ENCODE measurements around the gene ALDH3A1.
"Not testable (repeated sequence)": the region's sequence is repeated elsewhere in the genome, so short reads cannot be mapped to it uniquely, and the experiment has no call there.

The ALDH3A1 gene

GRCh38 chr17:19747829-19748806 is at the start of gene ALDH3A1:
ALDH3A1 (minus strand) TSS chr17:19748298; CDS start chr17:19745129, 3,169 bp downstream.
- in situ Hi-C loops (cut with MboI; ENCODE audit: low sequenced_read_pairs): no loop called here

DNA sequence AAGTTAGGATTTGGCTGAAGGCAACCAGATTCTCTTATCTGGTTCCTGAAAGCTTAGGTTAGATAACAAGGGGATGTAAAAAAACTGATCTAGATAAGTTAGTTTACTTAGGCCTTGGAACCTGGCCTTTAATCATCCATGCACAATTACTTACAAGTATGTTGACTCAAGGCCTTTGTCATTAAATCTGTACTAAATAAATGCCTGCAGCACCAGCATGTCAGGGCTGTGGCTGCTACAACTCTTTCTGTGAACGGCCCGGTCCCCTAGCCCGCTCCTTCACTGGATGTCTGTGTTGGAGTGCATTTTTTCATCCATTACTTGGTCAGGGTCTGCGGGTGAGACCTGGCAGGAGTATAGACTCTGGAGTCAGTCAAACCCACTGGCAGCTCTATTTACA is 48.4 kb upstream of the ALDH3A1 start:
- in situ Hi-C loops (cut with MboI; ENCODE audit: low sequenced_read_pairs): no loop called here

DNA sequence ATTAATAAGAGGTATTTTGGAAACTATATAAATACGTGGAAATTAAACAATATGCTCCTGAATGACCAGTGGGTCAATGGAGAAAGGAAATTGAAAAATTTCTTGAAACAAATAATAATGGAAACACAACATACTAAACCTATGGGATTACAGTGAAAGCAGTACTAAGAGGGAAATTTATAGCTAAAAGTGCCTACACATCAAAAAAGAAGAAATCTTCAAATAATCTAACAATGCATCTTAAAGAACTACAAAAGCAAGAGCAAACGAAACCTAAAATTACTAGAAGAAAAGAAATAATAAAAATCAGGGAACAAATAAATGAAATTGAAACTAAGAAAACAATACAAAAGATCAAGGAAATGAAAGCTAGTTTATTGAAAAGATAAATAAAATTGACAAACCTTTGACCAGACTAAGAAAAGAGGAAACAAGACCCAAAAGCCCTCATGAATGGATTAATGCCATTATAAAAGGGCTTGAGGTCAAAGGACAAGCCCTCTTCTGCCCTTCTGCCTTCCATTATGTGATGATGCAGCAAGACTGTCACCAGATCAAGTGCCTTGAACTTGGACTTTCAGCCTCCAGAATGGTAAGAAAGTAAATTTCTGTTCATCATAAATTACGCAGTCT is 43.9 kb upstream of the ALDH3A1 start:
- in situ Hi-C loops (cut with MboI; ENCODE audit: low sequenced_read_pairs): no loop called here

DNA sequence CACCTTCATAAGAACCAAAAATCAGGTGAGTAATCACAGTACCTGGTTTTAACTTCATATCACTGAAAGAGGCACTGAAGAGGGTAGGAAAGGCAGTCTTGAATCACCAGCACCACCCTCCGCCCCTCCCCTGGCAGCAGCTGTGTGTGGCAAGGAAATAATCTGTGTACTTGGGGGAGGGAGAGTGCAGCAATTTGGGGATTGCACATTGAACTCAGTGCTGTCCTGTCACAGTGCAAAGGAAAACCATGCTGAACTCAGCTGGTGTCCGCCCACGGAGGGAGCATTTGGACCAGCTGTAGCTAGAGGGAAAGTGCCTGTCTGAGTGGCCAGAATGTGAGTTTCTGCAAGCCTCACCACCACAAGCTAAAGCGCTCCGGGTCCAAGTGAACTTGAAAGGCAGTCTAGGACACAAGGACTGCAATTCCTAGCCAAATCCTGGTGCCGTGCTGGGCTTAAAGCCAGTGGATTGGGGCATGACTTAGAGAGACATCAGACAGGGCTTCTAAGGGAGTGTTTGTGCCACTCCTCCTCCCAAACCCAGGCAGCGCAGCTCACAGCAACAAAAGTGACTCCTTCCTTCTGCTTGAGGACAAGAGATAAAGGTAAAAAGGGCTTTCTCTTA is 39.7 kb upstream of the ALDH3A1 start:
- in situ Hi-C loops (cut with MboI; ENCODE audit: low sequenced_read_pairs): no loop called here

- in situ Hi-C loops (cut with MboI; ENCODE audit: low sequenced_read_pairs): no loop called here
These were observed 37.8 kb upstream of the ALDH3A1 start for GRCh38 chr17:19785854-19786253.

GRCh38 chr17:19781488-19782458 is 33.7 kb upstream of the ALDH3A1 start:
- in situ Hi-C loops (cut with MboI; ENCODE audit: low sequenced_read_pairs): no loop called here

- in situ Hi-C loops (cut with MboI; ENCODE audit: low sequenced_read_pairs): no loop called here
These were observed 32.7 kb upstream of the ALDH3A1 start for GRCh38 chr17:19780846-19781245.

GRCh38 chr17:19773534-19773933 is 25.4 kb upstream of the ALDH3A1 start:
- in situ Hi-C loops (cut with MboI; ENCODE audit: low sequenced_read_pairs): no loop called here

GRCh38 chr17:19771971-19772630 is 24.0 kb upstream of the ALDH3A1 start:
- in situ Hi-C loops (cut with MboI; ENCODE audit: low sequenced_read_pairs): no loop called here

DNA sequence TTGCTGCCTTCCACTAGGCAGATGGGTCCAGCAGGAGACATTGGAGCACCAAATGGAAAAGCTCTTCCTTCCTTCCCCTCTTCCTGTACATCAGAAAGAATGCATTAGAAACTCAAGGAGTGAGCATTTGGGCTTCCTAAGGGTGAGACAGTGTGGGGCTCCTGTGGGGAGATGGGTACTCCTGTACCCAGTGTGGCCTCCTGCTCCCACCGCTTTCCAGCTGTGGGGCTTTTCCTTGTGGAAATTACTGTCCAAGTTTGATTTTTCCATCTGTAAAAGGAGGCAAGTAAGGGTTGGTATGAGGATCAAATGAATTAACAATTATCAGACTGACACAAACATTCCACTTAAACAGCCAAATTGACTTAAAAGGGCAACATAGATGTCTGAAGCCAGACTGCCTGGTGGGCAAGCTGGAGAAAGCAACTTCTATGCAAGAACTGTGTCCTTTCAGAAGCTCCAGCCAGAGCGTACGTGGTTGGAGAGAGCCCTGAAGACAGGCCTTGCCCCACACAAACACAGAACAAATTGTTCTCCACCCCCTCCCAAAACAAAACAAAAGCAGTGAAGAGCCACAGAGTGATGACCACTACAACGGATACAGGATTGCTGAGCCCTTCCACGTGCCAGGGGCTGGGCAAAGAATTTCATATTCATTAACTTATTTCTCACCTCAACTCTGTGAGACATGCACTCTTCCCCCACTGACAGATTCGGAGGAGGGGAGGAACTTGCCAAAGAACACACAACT is 23.1 kb upstream of the ALDH3A1 start:
- in situ Hi-C loops (cut with MboI; ENCODE audit: low sequenced_read_pairs): no loop called here

DNA sequence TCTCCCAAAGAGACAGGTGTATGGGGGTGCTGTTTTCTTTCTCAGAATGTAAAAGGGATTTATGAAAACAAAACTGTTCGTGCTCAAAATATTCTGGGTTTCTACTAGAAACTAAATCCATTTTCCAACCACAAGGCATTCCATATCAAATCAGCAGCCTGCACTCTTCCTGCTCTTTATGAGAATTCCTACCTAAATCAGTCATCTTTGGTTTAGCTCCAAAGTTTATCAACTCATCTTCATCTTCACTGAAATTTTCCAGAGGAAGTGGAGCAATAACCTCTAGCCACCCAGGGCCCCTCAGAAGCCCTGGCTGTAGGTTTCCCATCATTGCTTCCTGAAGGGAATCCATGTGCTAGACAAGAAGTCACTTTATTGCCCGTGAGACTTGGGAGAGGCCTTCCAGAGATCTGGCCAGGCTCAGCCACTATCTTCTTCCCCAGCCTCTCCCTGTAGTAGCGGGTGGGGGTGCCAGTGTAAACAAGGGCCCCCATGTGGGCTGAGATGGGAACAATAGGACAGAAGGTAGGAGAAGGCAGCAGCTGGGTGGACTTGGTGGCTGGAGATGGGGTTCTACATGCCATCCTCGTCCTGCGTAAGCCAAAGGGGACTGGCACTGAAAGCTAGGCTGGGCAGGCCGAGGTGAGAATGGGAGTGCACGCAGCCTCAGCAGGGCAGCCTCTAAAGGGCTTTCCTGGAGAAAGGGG is 22.0 kb upstream of the ALDH3A1 start:
- in situ Hi-C loops (cut with MboI; ENCODE audit: low sequenced_read_pairs): no loop called here

- in situ Hi-C loops (cut with MboI; ENCODE audit: low sequenced_read_pairs): no loop called here
These were observed 20.1 kb upstream of the ALDH3A1 start for GRCh38 chr17:19768046-19768782.

DNA sequence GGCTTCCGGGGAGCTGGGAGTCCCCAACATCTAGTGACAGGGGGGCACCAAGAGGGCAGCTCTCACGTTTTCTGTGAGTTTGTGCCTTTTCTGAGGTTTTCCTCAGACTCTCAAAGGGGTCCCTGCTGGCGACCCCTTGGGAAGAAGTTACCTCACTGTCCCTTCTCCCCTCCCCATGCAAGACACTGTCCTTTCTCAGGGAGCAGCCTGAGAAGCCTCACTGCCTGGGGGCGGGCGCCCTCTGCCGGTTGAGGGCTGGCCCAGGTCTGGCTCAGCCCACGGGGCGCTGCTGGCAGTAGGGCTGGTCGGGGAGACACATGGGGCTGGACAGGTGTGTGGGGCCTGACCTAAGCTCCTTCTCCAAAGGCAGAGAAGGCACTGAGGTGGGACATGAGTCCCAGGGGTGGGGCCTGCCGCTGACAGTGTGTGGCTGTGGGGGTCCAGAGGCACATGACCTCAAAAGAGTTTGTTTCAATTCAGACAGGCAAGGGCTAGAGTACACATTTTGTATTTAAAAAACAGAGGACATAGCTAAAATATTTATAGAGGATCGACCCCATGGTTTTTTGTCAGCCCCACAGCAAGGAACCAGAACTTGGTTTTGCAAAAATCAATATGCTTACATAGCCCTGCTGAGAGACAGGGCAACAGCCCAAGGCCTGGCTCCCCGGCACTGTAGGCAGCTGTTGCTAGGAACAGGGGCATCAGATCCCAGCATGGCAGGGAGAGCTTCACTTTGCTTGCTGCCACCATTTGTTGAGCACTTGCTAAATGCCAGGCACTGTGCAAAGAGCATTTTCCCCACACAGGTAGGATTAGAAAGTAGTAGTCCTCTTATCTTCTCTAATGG is 18.5 kb upstream of the ALDH3A1 start:
- in situ Hi-C loops (cut with MboI; ENCODE audit: low sequenced_read_pairs): no loop called here

GRCh38 chr17:19766016-19766415 is 17.9 kb upstream of the ALDH3A1 start:
- in situ Hi-C loops (cut with MboI; ENCODE audit: low sequenced_read_pairs): no loop called here

- in situ Hi-C loops (cut with MboI; ENCODE audit: low sequenced_read_pairs): not testable (repeated sequence)
These were observed 15.9 kb upstream of the ALDH3A1 start for GRCh38 chr17:19763991-19764390.

DNA sequence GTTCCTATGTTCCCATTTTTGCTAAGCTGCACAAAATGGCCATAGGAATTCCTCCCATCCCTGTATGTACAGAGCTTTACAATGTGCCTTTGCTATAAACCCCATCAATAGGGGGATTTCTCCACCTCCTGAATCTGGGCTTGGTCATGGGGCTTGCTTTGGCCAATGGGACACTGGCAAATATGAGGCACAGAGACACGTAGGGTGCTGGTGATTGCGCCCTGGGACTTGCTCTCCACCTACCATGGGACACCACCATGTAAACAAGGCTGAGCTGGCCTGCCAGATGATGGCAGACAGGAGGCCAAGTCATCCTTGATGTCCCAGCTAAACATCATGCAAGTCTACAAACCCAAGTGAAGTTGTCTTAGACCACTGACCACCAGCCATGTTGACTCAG is 15.3 kb upstream of the ALDH3A1 start:
- in situ Hi-C loops (cut with MboI; ENCODE audit: low sequenced_read_pairs): no loop called here

- in situ Hi-C loops (cut with MboI; ENCODE audit: low sequenced_read_pairs): no loop called here
These were observed 14.4 kb upstream of the ALDH3A1 start for GRCh38 chr17:19762515-19762961.

Data from HL-60/S4 (cell line).